ENCODE measurements around the gene BCAN.

Gene BCAN

GRCh38 chr1:156681196-156681960 lies 39.5 kb downstream of the BCAN start:
- Mint-ChIP-seq H3K4me1 (ENCODE audit: low read depth) (peaks cover 24% of the 10 kb centered on the region), H3K9me3 (no peaks in the 10 kb centered on the region), H3K27ac (no peak overlapping the region), H3K27me3 (ENCODE audit: low read depth) (peaks cover 51% of the 10 kb centered on the region), H3K36me3 (ENCODE audit: low read depth) (no peaks in the 10 kb centered on the region), H3K4me3 (no peak overlapping the region)

DNA sequence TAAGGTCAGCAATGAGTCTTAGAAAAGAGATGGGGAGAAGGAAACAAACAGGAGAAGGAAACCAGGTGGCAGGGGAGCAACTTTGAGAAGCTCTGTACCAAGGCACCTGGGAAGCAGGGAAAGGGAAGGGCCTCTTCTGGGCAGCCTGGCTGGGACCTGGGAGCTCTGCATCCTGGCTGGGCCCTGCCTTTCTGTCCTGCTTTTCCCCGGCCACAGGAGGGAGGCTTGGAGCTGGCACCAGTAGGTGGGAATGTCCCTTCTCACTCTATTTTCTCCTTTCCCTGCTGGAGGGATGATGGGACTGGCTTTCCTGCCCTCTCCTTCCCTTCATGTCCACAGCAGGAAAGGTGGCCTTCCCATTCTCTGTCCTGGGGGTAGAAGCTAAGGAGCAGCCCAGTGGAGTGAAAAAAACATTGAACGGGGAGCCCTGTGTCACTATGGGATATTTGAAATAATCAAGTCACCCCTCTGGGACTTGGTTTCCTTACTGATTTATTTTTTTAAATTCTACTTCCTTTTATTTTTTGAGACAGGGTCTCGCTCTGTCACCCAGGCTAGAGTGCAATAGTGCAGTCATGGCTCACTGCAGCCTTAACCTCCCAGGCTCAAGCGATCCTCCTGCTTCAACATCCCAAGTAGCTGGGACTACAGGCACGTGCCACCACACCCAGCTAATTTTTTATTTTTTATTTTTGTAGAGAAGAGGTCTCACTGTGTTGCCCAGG lies 40.4 kb downstream of the BCAN start:
- H3K4me1 Mint-ChIP-seq (ENCODE audit: low read depth) = peaks cover 24% of the 10 kb centered on the region
- peaks cover 47% of the 10 kb centered on the region for H3K27me3 Mint-ChIP-seq (ENCODE audit: low read depth)
- H3K36me3 Mint-ChIP-seq (ENCODE audit: low read depth) = no peaks in the 10 kb centered on the region
- H3K4me3 Mint-ChIP-seq = no peak overlapping the region
- H3K9me3 Mint-ChIP-seq = no peaks in the 10 kb centered on the region
- H3K27ac Mint-ChIP-seq = no peak overlapping the region

GRCh38 chr1:156684227-156684782 lies 42.4 kb downstream of the BCAN start:
- no peaks in the 10 kb centered on the region for H3K36me3 Mint-ChIP-seq (ENCODE audit: low read depth)
- H3K4me3 Mint-ChIP-seq = no peak overlapping the region
- peaks cover 19% of the 10 kb centered on the region for H3K4me1 Mint-ChIP-seq (ENCODE audit: low read depth)
- peak overlapping the region; percentile 58 for H3K27ac Mint-ChIP-seq
- peaks cover 41% of the 10 kb centered on the region for H3K27me3 Mint-ChIP-seq (ENCODE audit: low read depth)
- H3K9me3 Mint-ChIP-seq = no peaks in the 10 kb centered on the region

GRCh38 chr1:156689035-156689952 lies 47.4 kb downstream of the BCAN start:
- Mint-ChIP-seq H3K27me3 (ENCODE audit: low read depth) (peaks cover 63% of the 10 kb centered on the region), H3K9me3 (no peaks in the 10 kb centered on the region), H3K4me3 (peak overlapping the region; percentile 61), H3K36me3 (ENCODE audit: low read depth) (peaks cover 2% of the 10 kb centered on the region), H3K4me1 (ENCODE audit: low read depth) (peaks cover 28% of the 10 kb centered on the region), H3K27ac (no peak overlapping the region)

GRCh38 chr1:156689953-156690674 lies 48.2 kb downstream of the BCAN start:
- peaks cover 2% of the 10 kb centered on the region for H3K36me3 Mint-ChIP-seq (ENCODE audit: low read depth)
- peaks cover 67% of the 10 kb centered on the region for H3K27me3 Mint-ChIP-seq (ENCODE audit: low read depth)
- H3K27ac Mint-ChIP-seq = no peak overlapping the region
- H3K4me1 Mint-ChIP-seq (ENCODE audit: low read depth) = peaks cover 22% of the 10 kb centered on the region
- H3K9me3 Mint-ChIP-seq = no peaks in the 10 kb centered on the region
- no peak overlapping the region for H3K4me3 Mint-ChIP-seq

DNA sequence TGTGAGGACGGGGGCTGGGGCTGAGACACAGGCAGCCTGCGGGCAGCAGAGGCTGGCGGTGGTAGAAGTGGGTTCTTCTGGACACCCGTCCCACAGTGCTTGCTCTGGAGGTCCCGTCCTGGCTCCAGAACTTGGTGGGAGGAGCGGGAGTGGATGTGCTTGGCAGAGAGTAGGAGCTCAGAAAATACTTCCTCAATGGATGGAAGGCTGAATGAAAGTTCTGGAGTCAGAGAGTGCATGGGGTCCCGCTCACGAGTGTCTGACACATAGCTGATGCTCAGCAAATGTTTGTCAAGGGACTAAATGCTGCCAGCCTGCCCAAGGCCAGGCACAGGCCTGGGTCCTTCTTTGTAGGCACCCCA lies 48.7 kb downstream of the BCAN start:
- peaks cover 22% of the 10 kb centered on the region for H3K4me1 Mint-ChIP-seq (ENCODE audit: low read depth)
- H3K4me3 Mint-ChIP-seq = no peak overlapping the region
- H3K27ac Mint-ChIP-seq = no peak overlapping the region
- peaks cover 2% of the 10 kb centered on the region for H3K36me3 Mint-ChIP-seq (ENCODE audit: low read depth)
- H3K27me3 Mint-ChIP-seq (ENCODE audit: low read depth) = peaks cover 66% of the 10 kb centered on the region
- H3K9me3 Mint-ChIP-seq = no peaks in the 10 kb centered on the region

DNA sequence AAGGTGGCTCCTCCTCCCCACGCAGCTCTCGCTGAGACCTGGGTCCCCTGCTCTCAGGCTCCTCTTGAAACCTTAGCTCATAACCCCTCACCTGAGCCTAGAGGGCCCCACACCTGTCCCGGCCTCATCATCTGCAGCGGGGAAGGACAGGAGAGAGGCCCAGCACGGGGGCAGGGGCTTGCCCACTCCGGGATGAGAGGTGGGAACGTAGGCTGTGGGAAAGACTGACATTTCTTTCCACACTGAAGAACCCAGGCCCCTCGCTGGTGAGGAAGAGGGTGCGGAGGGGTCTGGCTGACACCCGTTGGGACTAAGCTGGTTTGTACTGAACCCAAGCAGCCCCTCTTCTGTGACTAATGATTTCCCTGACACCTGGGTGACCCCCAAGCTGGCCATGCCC lies 49.3 kb downstream of the BCAN start:
- Mint-ChIP-seq H3K4me1 (ENCODE audit: low read depth) (peaks cover 22% of the 10 kb centered on the region), H3K27ac (no peak overlapping the region), H3K36me3 (ENCODE audit: low read depth) (peaks cover 2% of the 10 kb centered on the region), H3K9me3 (no peaks in the 10 kb centered on the region), H3K4me3 (no peak overlapping the region), H3K27me3 (ENCODE audit: low read depth) (peaks cover 64% of the 10 kb centered on the region)

- H3K27ac Mint-ChIP-seq = no peak overlapping the region
- H3K36me3 Mint-ChIP-seq (ENCODE audit: low read depth) = peaks cover 2% of the 10 kb centered on the region
- no peaks in the 10 kb centered on the region for H3K9me3 Mint-ChIP-seq
- peaks cover 22% of the 10 kb centered on the region for H3K4me1 Mint-ChIP-seq (ENCODE audit: low read depth)
- H3K27me3 Mint-ChIP-seq (ENCODE audit: low read depth) = peaks cover 70% of the 10 kb centered on the region
- H3K4me3 Mint-ChIP-seq = no peak overlapping the region
Observed at GRCh38 chr1:156691665-156692440, 49.9 kb downstream of the BCAN start.

- Mint-ChIP-seq H3K27me3 (ENCODE audit: low read depth) (peaks cover 76% of the 10 kb centered on the region), H3K36me3 (ENCODE audit: low read depth) (peaks cover 2% of the 10 kb centered on the region), H3K4me3 (no peak overlapping the region), H3K4me1 (ENCODE audit: low read depth) (peaks cover 22% of the 10 kb centered on the region), H3K9me3 (no peaks in the 10 kb centered on the region), H3K27ac (no peak overlapping the region)
Observed at GRCh38 chr1:156692441-156692924, 50.6 kb downstream of the BCAN start.

- no peak overlapping the region for H3K4me3 Mint-ChIP-seq
- H3K4me1 Mint-ChIP-seq (ENCODE audit: low read depth) = peaks cover 22% of the 10 kb centered on the region
- peaks cover 76% of the 10 kb centered on the region for H3K27me3 Mint-ChIP-seq (ENCODE audit: low read depth)
- peaks cover 2% of the 10 kb centered on the region for H3K36me3 Mint-ChIP-seq (ENCODE audit: low read depth)
- H3K27ac Mint-ChIP-seq = no peak overlapping the region
- H3K9me3 Mint-ChIP-seq = no peaks in the 10 kb centered on the region
Observed at GRCh38 chr1:156692925-156693847, 51.3 kb downstream of the BCAN start.

DNA sequence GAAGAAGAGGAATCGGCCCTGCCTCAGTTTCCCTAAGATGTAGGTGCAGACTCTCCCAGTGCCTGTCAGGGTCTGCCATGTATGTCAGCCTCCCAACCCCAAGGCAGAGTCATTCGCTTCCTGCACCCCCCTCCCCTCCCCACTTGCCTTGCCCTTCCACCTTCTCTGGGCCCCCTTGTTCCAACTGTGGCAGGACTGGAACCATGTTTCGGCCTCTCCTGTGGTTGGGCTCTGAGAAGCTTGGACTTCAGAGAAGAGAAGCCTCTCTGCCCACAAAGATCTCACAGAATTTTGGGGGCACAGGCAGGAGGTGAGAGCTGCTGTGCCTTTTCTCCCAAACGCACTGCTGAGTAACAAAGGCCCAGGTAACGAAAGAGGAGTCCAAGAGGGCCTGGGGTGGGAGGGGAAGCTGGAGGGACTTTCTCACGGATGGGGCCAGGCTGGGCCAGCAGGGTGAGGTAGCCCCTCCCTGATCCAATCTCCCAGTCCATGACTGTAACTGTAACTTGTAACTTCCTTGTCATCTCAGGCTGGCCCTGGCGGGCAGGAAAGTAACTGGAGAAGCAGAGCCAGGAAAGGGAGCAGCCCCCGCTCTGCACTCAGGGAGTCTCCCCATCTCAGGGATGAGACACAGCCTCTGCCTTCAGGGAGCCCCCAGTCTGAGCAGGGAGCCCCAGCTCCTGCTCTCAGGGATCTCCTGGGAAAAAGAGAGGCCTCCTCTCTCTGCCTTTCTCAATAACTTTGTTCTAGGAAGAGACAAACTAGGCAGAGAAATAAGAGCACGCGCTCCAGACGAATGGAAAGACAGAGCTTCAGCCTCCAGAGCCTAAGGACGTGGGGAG lies 52.2 kb downstream of the BCAN start:
- no peak overlapping the region for H3K4me3 Mint-ChIP-seq
- no peaks in the 10 kb centered on the region for H3K9me3 Mint-ChIP-seq
- peaks cover 3% of the 10 kb centered on the region for H3K36me3 Mint-ChIP-seq (ENCODE audit: low read depth)
- H3K27me3 Mint-ChIP-seq (ENCODE audit: low read depth) = peaks cover 76% of the 10 kb centered on the region
- H3K4me1 Mint-ChIP-seq (ENCODE audit: low read depth) = peaks cover 21% of the 10 kb centered on the region
- no peak overlapping the region for H3K27ac Mint-ChIP-seq

- peaks cover 18% of the 10 kb centered on the region for H3K4me1 Mint-ChIP-seq (ENCODE audit: low read depth)
- no peaks in the 10 kb centered on the region for H3K9me3 Mint-ChIP-seq
- peaks cover 74% of the 10 kb centered on the region for H3K27me3 Mint-ChIP-seq (ENCODE audit: low read depth)
- H3K36me3 Mint-ChIP-seq (ENCODE audit: low read depth) = peaks cover 3% of the 10 kb centered on the region
- no peak overlapping the region for H3K4me3 Mint-ChIP-seq
- no peak overlapping the region for H3K27ac Mint-ChIP-seq
Observed at GRCh38 chr1:156694690-156694962, 52.7 kb downstream of the BCAN start.
